ENCODE results near the gene COPG2. TPM values are rescaled to one million over a fixed set of nuclear protein-coding genes. Genes with fewer than 3 reads are reported as not detected.

COPG2 gene
- total RNA-seq, 4 donors from 2014 or later = 11.7 to 15.6 (median 13.1) TPM

GRCh38 chr7:130566898-130567280 is 101.7 kb downstream of the COPG2 start:
- no peak overlapping the region for H3K4me3 ChIP-seq
- no peak overlapping the region for H3K27ac ChIP-seq
- peaks cover 0 to 4% of the 10 kb centered on the region in 2 donors for H3K36me3 ChIP-seq
- no peaks in the 10 kb centered on the region for H3K4me1 ChIP-seq
- peaks cover 0 to 11% (median 0%) of the 10 kb centered on the region in 3 donors for H3K9me3 ChIP-seq
- TF ChIP-seq POLR2AphosphoS5 (IDR thresholded peaks at IDR 0.05) = no peak
- no peak for TF ChIP-seq CTCF (IDR thresholded peaks at IDR 0.05)
- no peak for TF ChIP-seq EP300 (IDR thresholded peaks at IDR 0.05)
- TF ChIP-seq POLR2A (IDR thresholded peaks at IDR 0.05) = no peak
- H3K27me3 ChIP-seq = no peaks in the 10 kb centered on the region
- ATAC-seq = no peak
- WGBS, 2 donors (ENCODE audit: low coverage in 1 of 2) = 94 to 95% methylated on average over 2 of the region's 2 CpGs

GRCh38 chr7:130566168-130566897 is 102.2 kb downstream of the COPG2 start:
- peaks cover 0 to 11% (median 0%) of the 10 kb centered on the region in 3 donors for H3K9me3 ChIP-seq
- H3K27me3 ChIP-seq = no peaks in the 10 kb centered on the region
- WGBS, 2 donors (ENCODE audit: low coverage in 1 of 2) = 78 to 89% methylated on average over 2 to 8 of the region's 9 CpGs
- TF ChIP-seq POLR2AphosphoS5 (IDR thresholded peaks at IDR 0.05) = no peak
- no peak for TF ChIP-seq CTCF (IDR thresholded peaks at IDR 0.05)
- no peak for TF ChIP-seq EP300 (IDR thresholded peaks at IDR 0.05)
- no peak for TF ChIP-seq POLR2A (IDR thresholded peaks at IDR 0.05)
- peaks cover 0 to 4% of the 10 kb centered on the region in 2 donors for H3K36me3 ChIP-seq
- ATAC-seq = no peak
- H3K27ac ChIP-seq = no peak overlapping the region
- H3K4me3 ChIP-seq = no peak overlapping the region
- no peaks in the 10 kb centered on the region for H3K4me1 ChIP-seq

GRCh38 chr7:130560972-130561371 is 107.6 kb downstream of the COPG2 start:
- no peak overlapping the region for H3K4me3 ChIP-seq
- TF ChIP-seq POLR2AphosphoS5 (IDR thresholded peaks at IDR 0.05) (no peak), CTCF (IDR thresholded peaks at IDR 0.05) (peak in 1 of 4 experiments; percentile 21), EP300 (IDR thresholded peaks at IDR 0.05) (no peak), POLR2A (IDR thresholded peaks at IDR 0.05) (no peak)
- H3K36me3 ChIP-seq = peaks cover 0 to 15% of the 10 kb centered on the region in 2 donors
- H3K9me3 ChIP-seq = peaks cover 0 to 7% (median 0%) of the 10 kb centered on the region in 3 donors
- H3K4me1 ChIP-seq = no peaks in the 10 kb centered on the region
- H3K27ac ChIP-seq = no peak overlapping the region
- ATAC-seq = no peak
- H3K27me3 ChIP-seq = no peaks in the 10 kb centered on the region
- WGBS, 2 donors (ENCODE audit: low coverage in 1 of 2) = 90 to 92% methylated on average over 1 of the region's 1 CpG

GRCh38 chr7:130559184-130559583 is 109.4 kb downstream of the COPG2 start:
- Histone ChIP-seq H3K27ac (no peak overlapping the region), H3K4me1 (no peaks in the 10 kb centered on the region), H3K36me3 (peaks cover 0 to 24% of the 10 kb centered on the region in 2 donors), H3K27me3 (no peaks in the 10 kb centered on the region), H3K4me3 (no peak overlapping the region), H3K9me3 (no peaks in the 10 kb centered on the region)
- TF ChIP-seq EP300 (IDR thresholded peaks at IDR 0.05) = no peak
- TF ChIP-seq POLR2AphosphoS5 (IDR thresholded peaks at IDR 0.05) = no peak
- TF ChIP-seq POLR2A (IDR thresholded peaks at IDR 0.05) = no peak
- no peak for TF ChIP-seq CTCF (IDR thresholded peaks at IDR 0.05)
- 97% methylated on average over 2 of the region's 2 CpGs; no CpG with 5 or more reads in 1 of the 2 donors for WGBS, 2 donors (ENCODE audit: low coverage in 1 of 2)
- no peak for ATAC-seq

- 79 to 94% methylated on average over 3 of the region's 3 CpGs for WGBS, 2 donors (ENCODE audit: low coverage in 1 of 2)
- no peaks in the 10 kb centered on the region for H3K27me3 ChIP-seq
- H3K4me1 ChIP-seq = no peaks in the 10 kb centered on the region
- no peak overlapping the region for H3K27ac ChIP-seq
- no peak for ATAC-seq
- H3K36me3 ChIP-seq = peaks cover 0 to 45% of the 10 kb centered on the region in 2 donors
- no peak overlapping the region for H3K4me3 ChIP-seq
- TF ChIP-seq EP300 (IDR thresholded peaks at IDR 0.05) = no peak
- no peak for TF ChIP-seq CTCF (IDR thresholded peaks at IDR 0.05)
- TF ChIP-seq POLR2AphosphoS5 (IDR thresholded peaks at IDR 0.05) = no peak
- TF ChIP-seq POLR2A (IDR thresholded peaks at IDR 0.05) = no peak
- H3K9me3 ChIP-seq = no peaks in the 10 kb centered on the region
These were observed 114.1 kb downstream of the COPG2 start for GRCh38 chr7:130554481-130554880.

All from gastroesophageal sphincter (tissue), 4 donors.